Natural killer cell treated with Interleukin-12 subunit alpha and Interleukin-12 subunit beta and Interleukin-15 and Interleukin-18, amount 100 ng/mL, for 72 hours (primary cell): Measurements from ENCODE around the gene CCDC178. TPM values are rescaled to one million over a fixed set of nuclear protein-coding genes. Genes with fewer than 3 reads are reported as not detected.

Experiments used
- ATAC-seq, 2 donors: fragments of 150-1000 bp; cut with Tn5 transposase in 1 of 2; sonication (Bioruptor Pico), chemical (Tn5 transposase) in 1 of 2; 2 replicates each; pipeline ENCODE4 v1.10.0; 2021
- DNase-seq: peaks from one replicate; pipeline ENCODE4 v3.0.0; 2022; ENCODE audit warnings: low spot score
- H3K27ac Mint-ChIP-seq, 2 donors: 1 replicate in 1 of 2; 2 replicates in 1 of 2; pipeline ENCODE4 v1.8.0; 2022; ENCODE audit warnings: mixed read lengths in 2 of 2, mild to moderate bottlenecking in 1 of 2, moderate library complexity in 1 of 2
- H3K27me3 Mint-ChIP-seq, 2 donors: 1 replicate in 1 of 2; 2 replicates in 1 of 2; pipeline ENCODE4 v1.8.0; 2022; ENCODE audit warnings: mixed read lengths in 2 of 2
- H3K36me3 Mint-ChIP-seq: one replicate; pipeline ENCODE4 v1.8.0; 2022; ENCODE audit warnings: mixed read lengths
- H3K4me1 Mint-ChIP-seq, 2 donors: 1 replicate in 1 of 2; 2 replicates in 1 of 2; pipeline ENCODE4 v1.8.0; 2022; ENCODE audit warnings: low read depth in 2 of 2, mixed read lengths in 2 of 2, mild to moderate bottlenecking in 1 of 2
- H3K4me3 Mint-ChIP-seq: one replicate; pipeline ENCODE4 v1.8.0; 2022; ENCODE audit warnings: mixed read lengths
- H3K9me3 Mint-ChIP-seq: 2 replicates; pipeline ENCODE4 v1.8.0; 2022; ENCODE audit warnings: mixed read lengths
- total RNA-seq, 2 donors: library from RNA; stranded (reverse); gene quantifications; one replicate each; pipeline ENCODE4 v1.2.3, GENCODE V29; 2022

The CCDC178 gene
- total RNA-seq, 2 donors from 2014 or later = not detected

GRCh38 chr18:32911660-32912284 is 528.7 kb downstream of the CCDC178 start:
- H3K4me1 Mint-ChIP-seq = no peaks in the 10 kb centered on the region
- peaks cover 12% of the 10 kb centered on the region for H3K9me3 Mint-ChIP-seq
- no peak overlapping the region for H3K4me3 Mint-ChIP-seq
- H3K36me3 Mint-ChIP-seq = peaks cover 6% of the 10 kb centered on the region
- no peak overlapping the region for H3K27ac Mint-ChIP-seq
- ATAC-seq (no peak), DNase-seq (no peak)
- H3K27me3 Mint-ChIP-seq = no peaks in the 10 kb centered on the region

GRCh38 chr18:32910694-32911296 is 529.7 kb downstream of the CCDC178 start:
- H3K27me3 Mint-ChIP-seq = no peaks in the 10 kb centered on the region
- DNase-seq (no peak), ATAC-seq (no peak)
- peaks cover 6% of the 10 kb centered on the region for H3K36me3 Mint-ChIP-seq
- no peaks in the 10 kb centered on the region for H3K4me1 Mint-ChIP-seq
- peaks cover 13% of the 10 kb centered on the region for H3K9me3 Mint-ChIP-seq
- no peak overlapping the region for H3K4me3 Mint-ChIP-seq
- H3K27ac Mint-ChIP-seq = no peak overlapping the region

- Mint-ChIP-seq H3K27ac (no peak overlapping the region), H3K27me3 (no peaks in the 10 kb centered on the region), H3K4me3 (no peak overlapping the region), H3K4me1 (no peaks in the 10 kb centered on the region), H3K9me3 (peaks cover 12% of the 10 kb centered on the region), H3K36me3 (peaks cover 6% of the 10 kb centered on the region)
- DNase-seq (no peak), ATAC-seq (no peak)
Measured at GRCh38 chr18:32909798-32910561, 530.5 kb downstream of the CCDC178 start.

- H3K4me3 Mint-ChIP-seq = no peak overlapping the region
- H3K36me3 Mint-ChIP-seq = peaks cover 6% of the 10 kb centered on the region
- ATAC-seq (no peak), DNase-seq (no peak)
- H3K27ac Mint-ChIP-seq = no peak overlapping the region
- no peaks in the 10 kb centered on the region for H3K27me3 Mint-ChIP-seq
- H3K9me3 Mint-ChIP-seq = peaks cover 12% of the 10 kb centered on the region
- H3K4me1 Mint-ChIP-seq = no peaks in the 10 kb centered on the region
Measured at GRCh38 chr18:32908424-32908805, 532.1 kb downstream of the CCDC178 start.

GRCh38 chr18:32907648-32908423 is 532.7 kb downstream of the CCDC178 start:
- H3K36me3 Mint-ChIP-seq = peaks cover 3% of the 10 kb centered on the region
- no peaks in the 10 kb centered on the region for H3K4me1 Mint-ChIP-seq
- no peak overlapping the region for H3K27ac Mint-ChIP-seq

GRCh38 chr18:32907311-32907585 is 533.3 kb downstream of the CCDC178 start:
- ATAC-seq (no peak), DNase-seq (no peak)
- Mint-ChIP-seq H3K27ac (no peak overlapping the region), H3K27me3 (no peaks in the 10 kb centered on the region), H3K4me3 (no peak overlapping the region), H3K9me3 (peaks cover 8% of the 10 kb centered on the region), H3K36me3 (no peaks in the 10 kb centered on the region), H3K4me1 (no peaks in the 10 kb centered on the region)

More at GRCh38 chr18:32907648-32908423, 532.7 kb downstream of the CCDC178 start:
- no peaks in the 10 kb centered on the region for H3K27me3 Mint-ChIP-seq
- no peak for ATAC-seq
- DNase-seq = no peak
- H3K9me3 Mint-ChIP-seq = peaks cover 10% of the 10 kb centered on the region
- no peak overlapping the region for H3K4me3 Mint-ChIP-seq

- no peak overlapping the region for H3K4me3 Mint-ChIP-seq
- H3K4me1 Mint-ChIP-seq = no peaks in the 10 kb centered on the region
- H3K27ac Mint-ChIP-seq = no peak overlapping the region
- no peaks in the 10 kb centered on the region for H3K27me3 Mint-ChIP-seq
- DNase-seq (no peak), ATAC-seq (no peak)
- H3K36me3 Mint-ChIP-seq = no peaks in the 10 kb centered on the region
- peaks cover 8% of the 10 kb centered on the region for H3K9me3 Mint-ChIP-seq
Measured at GRCh38 chr18:32906506-32907310, 533.8 kb downstream of the CCDC178 start.

GRCh38 chr18:32905651-32906050 is 534.9 kb downstream of the CCDC178 start:
- no peak for ATAC-seq
- Mint-ChIP-seq H3K4me1 (no peaks in the 10 kb centered on the region), H3K9me3 (peaks cover 8% of the 10 kb centered on the region), H3K36me3 (no peaks in the 10 kb centered on the region), H3K4me3 (no peak overlapping the region), H3K27me3 (no peaks in the 10 kb centered on the region), H3K27ac (no peak overlapping the region)
- DNase-seq = no peak

- no peaks in the 10 kb centered on the region for H3K4me1 Mint-ChIP-seq
- no peak overlapping the region for H3K27ac Mint-ChIP-seq
- ATAC-seq (no peak), DNase-seq (no peak)
- no peaks in the 10 kb centered on the region for H3K36me3 Mint-ChIP-seq
- no peaks in the 10 kb centered on the region for H3K27me3 Mint-ChIP-seq
- H3K9me3 Mint-ChIP-seq = peaks cover 11% of the 10 kb centered on the region
- H3K4me3 Mint-ChIP-seq = no peak overlapping the region
Measured at GRCh38 chr18:32902568-32903330, 537.8 kb downstream of the CCDC178 start.

GRCh38 chr18:32899819-32900218 is 540.7 kb downstream of the CCDC178 start:
- H3K36me3 Mint-ChIP-seq = no peaks in the 10 kb centered on the region
- H3K9me3 Mint-ChIP-seq = peaks cover 9% of the 10 kb centered on the region
- ATAC-seq (no peak), DNase-seq (no peak)
- no peak overlapping the region for H3K27ac Mint-ChIP-seq
- H3K4me1 Mint-ChIP-seq = no peaks in the 10 kb centered on the region
- no peaks in the 10 kb centered on the region for H3K27me3 Mint-ChIP-seq
- H3K4me3 Mint-ChIP-seq = no peak overlapping the region

GRCh38 chr18:32896776-32897547 is 543.6 kb downstream of the CCDC178 start:
- Mint-ChIP-seq H3K27me3 (no peaks in the 10 kb centered on the region), H3K36me3 (no peaks in the 10 kb centered on the region), H3K4me1 (no peaks in the 10 kb centered on the region), H3K27ac (no peak overlapping the region), H3K9me3 (peaks cover 9% of the 10 kb centered on the region), H3K4me3 (no peak overlapping the region)
- ATAC-seq = no peak
- DNase-seq = no peak

- no peaks in the 10 kb centered on the region for H3K4me1 Mint-ChIP-seq
- peaks cover 9% of the 10 kb centered on the region for H3K9me3 Mint-ChIP-seq
- no peak overlapping the region for H3K27ac Mint-ChIP-seq
- ATAC-seq (no peak), DNase-seq (no peak)
- no peak overlapping the region for H3K4me3 Mint-ChIP-seq
- no peaks in the 10 kb centered on the region for H3K36me3 Mint-ChIP-seq
- no peaks in the 10 kb centered on the region for H3K27me3 Mint-ChIP-seq
Measured at GRCh38 chr18:32893915-32894314, 546.6 kb downstream of the CCDC178 start.
